Endothelial cell of umbilical vein (primary cell): ENCODE data around the gene TUBA3D. TPM values are rescaled to one million over a fixed set of nuclear protein-coding genes. Genes with fewer than 3 reads are reported as not detected.
"Not testable (repeated sequence)": the region's sequence is repeated elsewhere in the genome, so short reads cannot be mapped to it uniquely, and the experiment has no call there.

Source experiments
- BruUV-seq: library from RNA; stranded (reverse); fragments of 400-500 nt; replicated peaks from 2 replicates; lab custom pipeline; 2021; lab: Mats Ljungman, UMichigan
- CTCF ChIA-PET: fragments of 300-600, 350-600 bp; sonication (Branson Sonifier 250); formaldehyde crosslinking; loops from one replicate; lab custom pipeline; 2021; ENCODE audit warnings: antibody characterized with exemption, inconsistent platforms; lab: Charles Lee
- POLR2A ChIA-PET: fragments of 300-600, 350-600 bp; sonication (Branson Sonifier 250); formaldehyde crosslinking; loops from one replicate; lab custom pipeline; 2021; ENCODE audit warnings: antibody characterized with exemption, inconsistent platforms; lab: Charles Lee
- DNase-seq: peaks from one replicate; pipeline ENCODE4 v3.0.0-alpha.2; 2011; ENCODE audit warnings: low read depth, low spot score
- FAIRE-seq: peaks from 2 replicates; lab custom pipeline; 2011; peaks lifted over from hg19 to GRCh38; lab: Jason Lieb, UNC
- H2AFZ ChIP-seq: 2 replicates; pipeline ENCODE4 v1.6.0; 2012; ENCODE audit warnings: low read depth, low read length, control low read depth, inconsistent platforms
- H3K27ac ChIP-seq: 2 replicates; pipeline ENCODE4 v1.5.1; 2011; ENCODE audit warnings: low read depth, mild to moderate bottlenecking, control low read depth, low read length, moderate library complexity; ENCODE audit not compliant: insufficient read depth
- H3K27me3 ChIP-seq, 2 experiments: 2 replicates each; pipeline versions ENCODE4 v1.6.0 to v1.6.1; 2011; ENCODE audit warnings: low read length in 2 of 2, mixed read lengths in 1 of 2; ENCODE audit not compliant: control insufficient read depth in 2 of 2, insufficient read depth in 2 of 2
- H3K36me3 ChIP-seq, 2 experiments: 2 replicates in 1 of 2; 3 replicates in 1 of 2; pipeline ENCODE4 v1.5.1; 2011; ENCODE audit warnings: low read length in 2 of 2, mild to moderate bottlenecking in 1 of 2, moderate library complexity in 1 of 2; ENCODE audit not compliant: control insufficient read depth in 2 of 2, insufficient read depth in 2 of 2; ENCODE audit errors: extremely low read depth in 1 of 2
- H3K4me1 ChIP-seq: 3 replicates; pipeline ENCODE4 v1.5.1; 2011; ENCODE audit warnings: mild to moderate bottlenecking, low read length; ENCODE audit not compliant: control insufficient read depth, insufficient read depth; ENCODE audit errors: extremely low read depth
- H3K4me2 ChIP-seq: 2 replicates; pipeline ENCODE4 v1.6.1; 2011; ENCODE audit warnings: low read length, control low read depth, mixed read lengths; ENCODE audit not compliant: insufficient read depth
- H3K4me3 ChIP-seq, 3 experiments: fragments of 200-600 bp in 1 of 3; sonication (generic), shearing (Covaris generic) in 1 of 3; replicated peaks in 1 of 3; 2 replicates each; pipeline ENCODE4 v1.5.1; 2011 to 2016; ENCODE audit warnings: control low read depth in 3 of 3, low read length in 3 of 3, mild to moderate bottlenecking in 2 of 3, inconsistent platforms in 1 of 3, low read depth in 1 of 3, moderate library complexity in 1 of 3; ENCODE audit not compliant: insufficient read depth in 1 of 3
- H3K79me2 ChIP-seq: 2 replicates; pipeline ENCODE4 v1.6.0; 2012; ENCODE audit warnings: low read length, inconsistent platforms; ENCODE audit not compliant: control insufficient read depth, insufficient read depth
- H3K9ac ChIP-seq: replicated peaks from 2 replicates; pipeline ENCODE3; 2011; ENCODE audit warnings: low read length, control low read depth; ENCODE audit not compliant: insufficient read depth; ENCODE audit errors: extremely low read depth
- H3K9me1 ChIP-seq: replicated peaks from 3 replicates; pipeline ENCODE4 v1.6.0; 2011; ENCODE audit warnings: mild to moderate bottlenecking, low read length; ENCODE audit not compliant: control insufficient read depth, insufficient read depth; ENCODE audit errors: extremely low read depth
- H3K9me3 ChIP-seq: replicated peaks from 2 replicates; pipeline ENCODE4 v1.5.1; 2012; ENCODE audit warnings: low read length, inconsistent platforms; ENCODE audit not compliant: control insufficient read depth, insufficient read depth
- H4K20me1 ChIP-seq: replicated peaks from 2 replicates; pipeline ENCODE3; 2011; ENCODE audit warnings: mild to moderate bottlenecking, low read length; ENCODE audit not compliant: control insufficient read depth, insufficient read depth; ENCODE audit errors: extremely low read depth
- dilution Hi-C: fragments of 300-500 bp; cut with MboI; formaldehyde crosslinking; loops from one replicate; pipeline ENCODE4 v1.15.0; 2019; ENCODE audit warnings: low sequenced_read_pairs; ENCODE audit not compliant: extremely low pct_ligation_motif_present
- intact Hi-C: fragments of 100-400 bp; cut with micrococcal nuclease; formaldehyde crosslinking; loops from one replicate; pipeline ENCODE4 v1.10.0; 2022
- polyA plus RNA-seq, 4 experiments: library from polyadenylated mRNA; depleted of rRNA in 3 of 4; stranded (reverse) in 3 of 4; unstranded in 1 of 4; fragments of >200 nt; gene quantifications; 2 replicates each; pipeline versions ENCODE4 v1.2.1 to v1.2.3, GENCODE V29; 2011 to 2012; ENCODE audit warnings: missing spikeins in 1 of 4
- total RNA-seq: library from RNA; stranded (reverse); gene quantifications from 2 replicates; pipeline ENCODE4 v1.2.3, GENCODE V29; 2021

TUBA3D gene
- total and polyA plus RNA-seq, 2 donors (not counting 3 experiments of a cell fraction or from before 2014, with no cell fraction given): not detected

GRCh38 chr2:131478850-131479461, 3.0 kb downstream of the TUBA3D start:
- FAIRE-seq, H3K4me2 ChIP-seq, H2AFZ ChIP-seq, DNase-seq, H3K27me3 ChIP-seq, H3K4me3 ChIP-seq, CTCF ChIA-PET, H3K9me3 ChIP-seq, dilution Hi-C loops, H4K20me1 ChIP-seq, H3K79me2 ChIP-seq, intact Hi-C loops, H3K27ac ChIP-seq, H3K4me1 ChIP-seq, POLR2A ChIA-PET, H3K36me3 ChIP-seq, H3K9ac ChIP-seq, BruUV-seq, H3K9me1 ChIP-seq: not testable (repeated sequence)

GRCh38 chr2:131480351-131480750, 4.4 kb downstream of the TUBA3D start:
- DNase-seq, H2AFZ ChIP-seq, H3K4me1 ChIP-seq, H3K4me2 ChIP-seq, H4K20me1 ChIP-seq, H3K36me3 ChIP-seq, H3K9me3 ChIP-seq, BruUV-seq, H3K9ac ChIP-seq, H3K27me3 ChIP-seq, POLR2A ChIA-PET, intact Hi-C loops, H3K27ac ChIP-seq, FAIRE-seq, H3K4me3 ChIP-seq, H3K79me2 ChIP-seq, dilution Hi-C loops, CTCF ChIA-PET, H3K9me1 ChIP-seq: not testable (repeated sequence)

GRCh38 chr2:131482506-131483155, 6.7 kb downstream of the TUBA3D start:
- H2AFZ ChIP-seq, dilution Hi-C loops, BruUV-seq, H3K4me3 ChIP-seq, H3K27me3 ChIP-seq, DNase-seq, H3K27ac ChIP-seq, H3K36me3 ChIP-seq, H4K20me1 ChIP-seq, FAIRE-seq, H3K9me1 ChIP-seq, H3K9ac ChIP-seq, H3K9me3 ChIP-seq, H3K4me2 ChIP-seq, intact Hi-C loops, H3K4me1 ChIP-seq, H3K79me2 ChIP-seq, POLR2A ChIA-PET: not testable (repeated sequence)
- CTCF ChIA-PET: interaction anchor here (1.0 kb wide), 1 partner anchor 69 kb away, joined by 3 read pairs; no protein-coding TSS in a partner anchor

- H3K36me3 ChIP-seq, CTCF ChIA-PET, H3K27me3 ChIP-seq, H3K9ac ChIP-seq, H3K4me3 ChIP-seq, POLR2A ChIA-PET, intact Hi-C loops, H3K9me3 ChIP-seq, dilution Hi-C loops, H3K27ac ChIP-seq, FAIRE-seq, DNase-seq, H3K79me2 ChIP-seq, H3K9me1 ChIP-seq, H3K4me2 ChIP-seq, H4K20me1 ChIP-seq, H3K4me1 ChIP-seq, BruUV-seq, H2AFZ ChIP-seq: not testable (repeated sequence)
Measured at GRCh38 chr2:131483981-131484820, 8.3 kb downstream of the TUBA3D start.
